NCI-H446 treated with DMSO at 0.1 percent for 48 hours (cell line): ENCODE results near the gene HECTD3.
A peak's percentile ranks its signal among the peaks of the same experiment; 100 is the strongest.

ENCODE experiments used
- DNase-seq: peaks from one replicate; lab custom pipeline; 2025; lab: John Stamatoyannopoulos, UW

The HECTD3 gene

GRCh38 chr1:45010855-45011811 is at the start of gene HECTD3:
TSS of gene HECTD3 (minus strand) at chr1:45011324. CDS start at chr1:45011257, 67 bp downstream.
- DNase-seq: peak; percentile 67

- no peak for DNase-seq
These were observed 48.7 kb upstream of the HECTD3 start for GRCh38 chr1:45059829-45060228.

- DNase-seq: no peak
These were observed 46.4 kb upstream of the HECTD3 start for GRCh38 chr1:45057542-45057941.

- DNase-seq: no peak
These were observed 40.1 kb upstream of the HECTD3 start for GRCh38 chr1:45051005-45051772.

- DNase-seq: no peak
These were observed 35.9 kb upstream of the HECTD3 start for GRCh38 chr1:45047032-45047431.

GRCh38 chr1:45044916-45045315 is 33.8 kb upstream of the HECTD3 start:
- no peak for DNase-seq

- DNase-seq: no peak
These were observed 32.0 kb upstream of the HECTD3 start for GRCh38 chr1:45043094-45043493.

GRCh38 chr1:45040297-45040696 is 29.2 kb upstream of the HECTD3 start:
- no peak for DNase-seq

- no peak for DNase-seq
These were observed 27.7 kb upstream of the HECTD3 start for GRCh38 chr1:45038661-45039364.

- DNase-seq: no peak
These were observed 27.1 kb upstream of the HECTD3 start for GRCh38 chr1:45038240-45038639.

GRCh38 chr1:45037456-45037855 is 26.3 kb upstream of the HECTD3 start:
- no peak for DNase-seq

- DNase-seq: no peak
These were observed 24.6 kb upstream of the HECTD3 start for GRCh38 chr1:45035631-45036301.

- no peak for DNase-seq
These were observed 22.2 kb upstream of the HECTD3 start for GRCh38 chr1:45033356-45033755.

- DNase-seq: no peak
These were observed 21.7 kb upstream of the HECTD3 start for GRCh38 chr1:45032837-45033236.

GRCh38 chr1:45026446-45026845 is 15.3 kb upstream of the HECTD3 start:
- DNase-seq: no peak

GRCh38 chr1:45023663-45024062 is 12.5 kb upstream of the HECTD3 start:
- no peak for DNase-seq

- DNase-seq: peak; percentile 59
These were observed 7.6 kb upstream of the HECTD3 start for GRCh38 chr1:45018599-45019230.

GRCh38 chr1:45016767-45017166 is 5.6 kb upstream of the HECTD3 start:
- DNase-seq: no peak

- DNase-seq: no peak
These were observed 5.1 kb upstream of the HECTD3 start for GRCh38 chr1:45016090-45016697.

- DNase-seq: no peak
These were observed 4.6 kb upstream of the HECTD3 start for GRCh38 chr1:45015683-45016082.
